ENCODE data around the gene CCSER2.
"Not testable (repeated sequence)": the region's sequence is repeated elsewhere in the genome, so short reads cannot be mapped to it uniquely, and the experiment has no call there.

Gene CCSER2

DNA sequence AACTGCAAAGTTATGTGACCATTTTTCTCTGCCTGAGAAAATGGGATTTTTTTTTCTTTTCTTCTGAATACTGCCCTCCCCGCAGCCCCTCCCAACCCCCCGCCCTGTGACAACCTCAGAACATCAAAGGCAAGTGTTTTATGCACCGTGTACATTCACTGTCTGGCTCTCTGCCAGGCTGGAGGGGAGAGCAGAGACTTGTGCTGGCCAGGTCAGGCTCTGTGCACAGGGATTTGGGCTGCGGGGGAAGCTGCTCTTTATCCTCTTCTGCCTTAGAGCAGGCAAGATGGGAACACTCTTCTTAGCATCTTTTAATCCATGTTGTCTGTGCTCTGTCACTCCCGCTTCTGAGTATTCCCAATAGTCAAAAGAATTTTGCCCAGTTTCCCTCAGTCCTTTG is 195.1 kb downstream of the CCSER2 start:
- peak; percentile 33 for DNase-seq (ENCODE audit: low read depth, low spot score)
- TF ChIP-seq, protein P1, sequence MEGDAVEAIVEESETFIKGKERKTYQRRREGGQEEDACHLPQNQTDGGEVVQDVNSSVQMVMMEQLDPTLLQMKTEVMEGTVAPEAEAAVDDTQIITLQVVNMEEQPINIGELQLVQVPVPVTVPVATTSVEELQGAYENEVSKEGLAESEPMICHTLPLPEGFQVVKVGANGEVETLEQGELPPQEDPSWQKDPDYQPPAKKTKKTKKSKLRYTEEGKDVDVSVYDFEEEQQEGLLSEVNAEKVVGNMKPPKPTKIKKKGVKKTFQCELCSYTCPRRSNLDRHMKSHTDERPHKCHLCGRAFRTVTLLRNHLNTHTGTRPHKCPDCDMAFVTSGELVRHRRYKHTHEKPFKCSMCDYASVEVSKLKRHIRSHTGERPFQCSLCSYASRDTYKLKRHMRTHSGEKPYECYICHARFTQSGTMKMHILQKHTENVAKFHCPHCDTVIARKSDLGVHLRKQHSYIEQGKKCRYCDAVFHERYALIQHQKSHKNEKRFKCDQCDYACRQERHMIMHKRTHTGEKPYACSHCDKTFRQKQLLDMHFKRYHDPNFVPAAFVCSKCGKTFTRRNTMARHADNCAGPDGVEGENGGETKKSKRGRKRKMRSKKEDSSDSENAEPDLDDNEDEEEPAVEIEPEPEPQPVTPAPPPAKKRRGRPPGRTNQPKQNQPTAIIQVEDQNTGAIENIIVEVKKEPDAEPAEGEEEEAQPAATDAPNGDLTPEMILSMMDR (IDR thresholded peaks at IDR 0.05; ENCODE audit: low read depth, low read length), result no peak
- in situ Hi-C loops (cut with HindIII; ENCODE audit: low sequenced_read_pairs), result no loop called here
- no peak overlapping the region for H3K4me3 ChIP-seq (ENCODE audit: low read depth, low read length)

DNA sequence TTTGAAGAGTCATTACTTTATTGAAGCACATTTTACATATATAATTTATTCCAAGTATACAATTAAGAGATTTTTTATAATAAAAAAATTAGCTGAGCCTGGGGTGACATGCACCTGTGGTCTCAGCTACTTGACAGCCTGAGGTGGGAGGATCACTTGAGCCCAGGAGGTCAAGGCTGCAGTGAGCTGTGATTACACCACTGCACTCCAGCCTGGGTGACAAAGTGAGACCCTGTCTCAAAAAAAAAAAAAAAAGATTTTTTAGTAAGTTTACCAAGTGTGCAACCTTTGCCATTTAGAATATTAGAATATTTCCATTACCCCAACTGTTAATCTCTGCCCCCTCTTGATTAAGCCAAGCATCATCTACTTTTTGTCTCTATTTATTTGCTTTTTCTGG is 196.0 kb downstream of the CCSER2 start:
- no peak overlapping the region for H3K4me3 ChIP-seq (ENCODE audit: low read depth, low read length)
- DNase-seq (ENCODE audit: low read depth, low spot score), result no peak
- in situ Hi-C loops (cut with HindIII; ENCODE audit: low sequenced_read_pairs), result no loop called here
- TF ChIP-seq, protein P1 (IDR thresholded peaks at IDR 0.05; ENCODE audit: low read depth, low read length), result no peak

DNA sequence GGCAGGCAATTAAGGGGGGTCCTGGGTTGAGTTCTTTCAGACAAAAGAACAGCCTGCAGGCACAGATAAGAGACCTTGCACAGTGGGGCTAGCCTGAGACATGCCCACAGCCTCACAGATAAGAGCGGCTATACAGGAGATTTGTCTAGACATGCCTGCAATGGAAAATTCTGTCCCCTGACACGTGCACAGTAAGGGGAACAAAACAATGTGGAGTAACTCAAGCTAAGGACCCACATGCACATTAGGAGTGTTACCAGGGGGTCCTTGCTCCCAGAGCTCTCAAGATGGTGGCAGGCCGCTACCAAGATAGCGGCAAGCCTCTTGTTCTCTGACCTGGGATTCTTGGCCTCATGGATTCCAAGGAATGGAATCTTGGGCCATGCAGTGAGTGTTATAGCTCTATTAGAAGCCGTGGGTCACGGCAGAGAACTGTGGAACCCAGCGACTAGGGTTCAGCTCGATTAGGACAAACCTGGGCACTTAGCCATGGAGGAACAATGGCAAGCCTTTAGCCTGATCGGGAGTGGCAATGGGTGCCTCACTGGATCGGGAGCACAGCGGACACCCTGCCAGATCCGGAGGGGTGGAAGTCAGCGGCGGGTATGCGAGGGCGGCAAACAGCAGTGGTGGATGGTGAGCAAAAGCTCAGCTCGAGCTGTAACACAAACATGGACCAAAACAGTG is 196.9 kb downstream of the CCSER2 start:
- H3K4me3 ChIP-seq (ENCODE audit: low read depth, low read length), result no peak overlapping the region
- TF ChIP-seq, protein P1 (IDR thresholded peaks at IDR 0.05; ENCODE audit: low read depth, low read length), result no peak
- in situ Hi-C loops (cut with HindIII; ENCODE audit: low sequenced_read_pairs), result no loop called here
- DNase-seq (ENCODE audit: low read depth, low spot score), result no peak

- H3K4me3 ChIP-seq (ENCODE audit: low read depth, low read length); in situ Hi-C loops (cut with HindIII; ENCODE audit: low sequenced_read_pairs); DNase-seq (ENCODE audit: low read depth, low spot score): not testable (repeated sequence)
Observed at GRCh38 chr10:84525807-84526182, 197.4 kb downstream of the CCSER2 start.

DNA sequence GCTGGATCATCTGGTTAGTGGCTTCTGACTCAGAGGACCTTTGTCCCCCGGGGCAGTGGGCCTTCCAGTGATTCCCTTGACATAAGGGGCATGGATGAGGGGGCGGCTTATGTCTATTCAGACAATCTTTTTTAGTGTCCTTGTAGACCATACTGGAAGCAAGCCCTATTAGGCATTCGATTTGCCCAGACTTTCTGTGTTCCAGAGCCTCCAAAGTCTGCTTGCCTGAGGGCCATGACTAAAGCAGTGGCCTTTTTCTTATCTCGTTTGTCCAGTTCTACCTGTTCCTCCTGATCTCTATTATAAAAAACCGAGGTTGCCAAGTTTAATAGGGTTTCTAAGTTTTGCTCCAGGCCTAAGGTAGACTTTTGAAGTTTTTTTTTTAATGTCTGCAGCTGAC is 199.0 kb downstream of the CCSER2 start:
- H3K4me3 ChIP-seq (ENCODE audit: low read depth, low read length); in situ Hi-C loops (cut with HindIII; ENCODE audit: low sequenced_read_pairs); DNase-seq (ENCODE audit: low read depth, low spot score): not testable (repeated sequence)

- in situ Hi-C loops (cut with HindIII; ENCODE audit: low sequenced_read_pairs); DNase-seq (ENCODE audit: low read depth, low spot score); H3K4me3 ChIP-seq (ENCODE audit: low read depth, low read length): not testable (repeated sequence)
Observed at GRCh38 chr10:84528526-84528925, 200.1 kb downstream of the CCSER2 start.

- TF ChIP-seq, protein P1 (IDR thresholded peaks at IDR 0.05; ENCODE audit: low read depth, low read length), result no peak
- DNase-seq (ENCODE audit: low read depth, low spot score), result no peak
- no peak overlapping the region for H3K4me3 ChIP-seq (ENCODE audit: low read depth, low read length)
- in situ Hi-C loops (cut with HindIII; ENCODE audit: low sequenced_read_pairs), result no loop called here
Observed at GRCh38 chr10:84530724-84531325, 202.4 kb downstream of the CCSER2 start.

DNA sequence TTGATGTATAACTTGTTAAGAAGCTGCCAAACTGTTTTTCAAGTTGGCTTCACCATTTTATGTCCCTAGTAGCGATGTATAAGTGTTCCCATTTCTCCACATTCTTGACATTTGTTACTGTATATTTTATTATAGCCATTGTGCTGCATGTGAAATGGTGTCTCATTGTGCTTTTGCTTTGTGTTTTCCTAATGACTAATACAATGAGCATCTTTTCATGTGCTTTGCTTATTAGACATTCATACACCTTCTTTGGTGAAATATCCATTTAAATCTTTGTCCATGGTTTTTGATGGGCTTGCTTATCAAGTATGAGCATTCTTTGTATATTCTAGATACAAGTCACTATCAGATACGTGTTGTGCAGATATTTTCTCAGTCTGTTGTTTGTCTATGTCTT is 203.0 kb downstream of the CCSER2 start:
- TF ChIP-seq, protein P1 (IDR thresholded peaks at IDR 0.05; ENCODE audit: low read depth, low read length), result no peak
- in situ Hi-C loops (cut with HindIII; ENCODE audit: low sequenced_read_pairs), result no loop called here
- no peak overlapping the region for H3K4me3 ChIP-seq (ENCODE audit: low read depth, low read length)
- DNase-seq (ENCODE audit: low read depth, low spot score), result peak; percentile 28

Data from astrocyte of the spinal cord (primary cell).